Suprapubic skin (tissue), 4 donors: ENCODE measurements around the gene COL1A1. TPM values are rescaled to one million over a fixed set of nuclear protein-coding genes. Genes with fewer than 3 reads are reported as not detected.

Source experiments
- DNase-seq, 2 donors: peaks; one replicate each; pipeline ENCODE4 v3.0.0-alpha.2; 2019; ENCODE audit warnings: low spot score in 2 of 2
- H3K27ac ChIP-seq: fragments of 200-600 bp; sonication (generic); one replicate; pipeline ENCODE4 v1.5.1; 2019
- H3K27me3 ChIP-seq: fragments of 200-600 bp; sonication (generic); one replicate; pipeline ENCODE4 v1.5.1; 2019
- H3K36me3 ChIP-seq: fragments of 200-600 bp; sonication (generic); one replicate; pipeline ENCODE4 v1.5.1; 2019
- H3K4me1 ChIP-seq: fragments of 200-600 bp; sonication (generic); one replicate; pipeline ENCODE4 v1.5.1; 2019
- H3K4me3 ChIP-seq: fragments of 200-600 bp; sonication (generic); one replicate; pipeline ENCODE4 v1.5.1; 2019; ENCODE audit warnings: mild to moderate bottlenecking
- H3K9me3 ChIP-seq: fragments of 200-600 bp; sonication (generic); one replicate; pipeline ENCODE4 v1.5.1; 2019
- CTCF ChIP-seq, 2 donors: fragments of 200-600 bp in 1 of 2; fragments of 450-650 bp in 1 of 2; sonication (generic) in 1 of 2; IDR thresholded peaks; one replicate each; pipeline ENCODE4 v1.5.1; 2016 to 2019; ENCODE audit warnings: antibody characterized with exemption in 2 of 2, mild to moderate bottlenecking in 1 of 2, moderate library complexity in 1 of 2
- EP300 ChIP-seq: sonication (generic); formaldehyde crosslinking; IDR thresholded peaks from one replicate; pipeline ENCODE4 v1.6.1; 2017; ENCODE audit warnings: antibody characterized with exemption
- POLR2A ChIP-seq, 2 donors: fragments of 450-650 bp; IDR thresholded peaks; one replicate each; pipeline ENCODE4 v1.6.1; 2017; ENCODE audit warnings: antibody characterized with exemption in 2 of 2, mild to moderate bottlenecking in 2 of 2, moderate library complexity in 2 of 2
- POLR2AphosphoS5 ChIP-seq, 3 donors: sonication (generic); formaldehyde crosslinking; IDR thresholded peaks; one replicate each; pipeline ENCODE4 v1.6.1; 2017; ENCODE audit warnings: antibody characterized with exemption in 3 of 3
- WGBS: methylation state at CpG from one replicate; pipeline ENCODE4 v1.1.5; 2018; 5-methylcytosine and 5-hydroxymethylcytosine counted together
- total RNA-seq, 4 donors: library from RNA; depleted of rRNA; stranded (reverse); fragments of >200 nt; gene quantifications; one replicate each; pipeline ENCODE4 v1.1.0, GENCODE V29; 2016

COL1A1 gene
- total RNA-seq, 4 donors from 2014 or later: 19.2 to 56.8 (median 33.1) TPM

- peaks cover 46% of the 10 kb centered on the region for H3K4me1 ChIP-seq
- H3K36me3 ChIP-seq: peaks cover 25% of the 10 kb centered on the region
- TF ChIP-seq CTCF (IDR thresholded peaks at IDR 0.05): peak in 1 of 2 donors; percentile 12
- TF ChIP-seq POLR2AphosphoS5 (IDR thresholded peaks at IDR 0.05): no peak
- no peak for TF ChIP-seq POLR2A (IDR thresholded peaks at IDR 0.05)
- TF ChIP-seq EP300: no peak
- H3K9me3 ChIP-seq: no peaks in the 10 kb centered on the region
- peak overlapping the region; percentile 79 for H3K27ac ChIP-seq
- WGBS: 27% methylated on average over 8 of the region's 8 CpGs
- no peak for DNase-seq
- H3K27me3 ChIP-seq: no peaks in the 10 kb centered on the region
- peak overlapping the region; percentile 22 for H3K4me3 ChIP-seq
Measured at GRCh38 chr17:50184064-50184463, 17.4 kb downstream of the COL1A1 start.

GRCh38 chr17:50183421-50183994, 17.9 kb downstream of the COL1A1 start:
- DNase-seq: no peak
- Histone ChIP-seq H3K4me1 (peaks cover 51% of the 10 kb centered on the region), H3K27ac (peak overlapping the region; percentile 79), H3K27me3 (no peaks in the 10 kb centered on the region), H3K4me3 (peak overlapping the region; percentile 22), H3K9me3 (no peaks in the 10 kb centered on the region), H3K36me3 (peaks cover 20% of the 10 kb centered on the region)
- WGBS: 66% methylated on average over 8 of the region's 12 CpGs
- TF ChIP-seq CTCF (IDR thresholded peaks at IDR 0.05): no peak

GRCh38 chr17:50182783-50183420, 18.5 kb downstream of the COL1A1 start:
- H3K4me1 ChIP-seq: peaks cover 57% of the 10 kb centered on the region
- H3K4me3 ChIP-seq: no peak overlapping the region
- 73% methylated on average over 18 of the region's 18 CpGs for WGBS
- peaks cover 14% of the 10 kb centered on the region for H3K36me3 ChIP-seq
- no peaks in the 10 kb centered on the region for H3K27me3 ChIP-seq
- H3K9me3 ChIP-seq: no peaks in the 10 kb centered on the region
- H3K27ac ChIP-seq: peak overlapping the region; percentile 79
- DNase-seq: no peak
- no peak for TF ChIP-seq CTCF (IDR thresholded peaks at IDR 0.05)
- TF ChIP-seq POLR2A (IDR thresholded peaks at IDR 0.05): no peak
- no peak for TF ChIP-seq POLR2AphosphoS5 (IDR thresholded peaks at IDR 0.05)
- no peak for TF ChIP-seq EP300

GRCh38 chr17:50181591-50182560, 19.6 kb downstream of the COL1A1 start:
- no peak overlapping the region for H3K4me3 ChIP-seq
- no peaks in the 10 kb centered on the region for H3K9me3 ChIP-seq
- H3K27ac ChIP-seq: peak overlapping the region; percentile 55
- no peak for DNase-seq
- WGBS: 62% methylated on average over 11 of the region's 12 CpGs
- TF ChIP-seq POLR2AphosphoS5 (IDR thresholded peaks at IDR 0.05) (no peak), EP300 (no peak), CTCF (IDR thresholded peaks at IDR 0.05) (no peak)
- H3K36me3 ChIP-seq: peaks cover 9% of the 10 kb centered on the region
- H3K4me1 ChIP-seq: peaks cover 66% of the 10 kb centered on the region
- no peaks in the 10 kb centered on the region for H3K27me3 ChIP-seq

DNA sequence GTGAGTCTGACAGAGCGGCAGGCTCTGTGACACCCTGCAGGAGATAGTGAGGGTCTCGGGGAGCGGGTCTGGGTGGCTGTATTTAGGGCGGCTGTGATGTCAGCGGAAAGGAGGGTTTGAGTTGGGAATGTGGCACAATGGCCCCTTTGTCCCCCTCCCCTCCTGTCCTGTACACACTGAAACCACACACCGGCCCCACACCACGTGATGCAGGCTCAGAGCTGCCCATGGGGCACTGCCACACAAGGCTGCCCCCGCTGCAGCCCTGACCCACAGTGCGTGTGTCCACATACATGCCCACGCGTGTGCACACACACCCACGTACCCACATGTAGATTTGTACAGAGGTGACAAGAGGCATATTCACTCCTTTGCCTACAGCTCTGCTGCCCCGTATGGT, 20.3 kb downstream of the COL1A1 start:
- Histone ChIP-seq H3K4me1 (peaks cover 69% of the 10 kb centered on the region), H3K4me3 (no peak overlapping the region), H3K27ac (peak overlapping the region; percentile 15), H3K9me3 (no peaks in the 10 kb centered on the region), H3K27me3 (no peaks in the 10 kb centered on the region), H3K36me3 (peaks cover 5% of the 10 kb centered on the region)
- TF ChIP-seq CTCF (IDR thresholded peaks at IDR 0.05): no peak
- TF ChIP-seq POLR2A (IDR thresholded peaks at IDR 0.05): no peak
- no peak for TF ChIP-seq EP300
- no peak for TF ChIP-seq POLR2AphosphoS5 (IDR thresholded peaks at IDR 0.05)
- 77% methylated on average over 13 of the region's 13 CpGs for WGBS
- no peak for DNase-seq
